SK-N-MC (cell line): Measurements from ENCODE around the gene SLCO1B3.

Experiments
- EZH2 ChIP-seq: fragments of 200-600 bp; sonication (generic); IDR thresholded peaks from one replicate; pipeline ENCODE4 v1.6.1; 2017; ENCODE audit warnings: antibody characterized with exemption
- FOXP2 ChIP-seq: optimal IDR thresholded peaks from 2 replicates; pipeline ENCODE3; 2011; ENCODE audit warnings: mild to moderate bottlenecking, moderate library complexity; ENCODE audit not compliant: insufficient read depth; ENCODE audit errors: extremely low read length, control extremely low read depth
- POLR2AphosphoS5 ChIP-seq: IDR thresholded peaks from 2 replicates; pipeline ENCODE4 v1.6.1; 2012; ENCODE audit warnings: mild to moderate bottlenecking, low read depth, low read length, borderline replicate concordance

DNA sequence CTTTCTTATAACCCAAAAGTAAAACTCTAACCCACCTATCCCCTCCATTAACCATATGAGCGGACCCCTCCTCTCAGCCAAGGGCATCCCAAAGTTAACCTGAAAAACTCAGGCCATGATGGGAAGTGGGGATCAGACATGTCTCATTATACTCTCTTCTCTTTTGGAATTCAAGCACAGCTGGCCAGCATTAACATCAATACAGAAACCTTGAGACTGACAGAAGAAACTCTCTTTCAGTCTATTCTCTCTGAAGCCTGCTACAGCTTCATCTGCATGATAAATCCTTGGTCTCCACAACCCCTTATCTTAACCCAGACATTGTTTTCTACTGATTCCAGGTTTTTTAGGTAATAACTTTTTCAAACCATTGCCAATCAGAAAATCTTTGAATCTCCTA, 17.5 kb upstream of the SLCO1B3 start:
- TF ChIP-seq POLR2AphosphoS5 (no peak), EZH2 (no peak), FOXP2 (no peak)
